WTC11 (cell line): Measurements from ENCODE around the gene OR2A12. TPM values are rescaled to one million over a fixed set of nuclear protein-coding genes. Genes with fewer than 3 reads are reported as not detected.

Experiments used
- ATAC-seq: fragments of 200-7000 bp; cut with Tn5 transposase; 2 replicates; pipeline ENCODE4 v1.10.0; 2021; ENCODE audit warnings: mild to moderate bottlenecking, moderate library complexity
- CTCF ChIA-PET: fragments of 300-600 bp; sonication (Branson Sonifier 250); formaldehyde crosslinking; loops from one replicate; lab custom pipeline; 2021; ENCODE audit warnings: antibody characterized with exemption; lab: Charles Lee
- POLR2A ChIA-PET: fragments of 350-600 bp; sonication (Branson Sonifier 250); formaldehyde crosslinking; loops from one replicate; lab custom pipeline; 2021; ENCODE audit warnings: antibody characterized with exemption; lab: Charles Lee
- DNase-seq: peaks from one replicate; pipeline ENCODE4 v3.0.0; 2021; ENCODE audit warnings: low spot score
- H3K27ac Mint-ChIP-seq: 2 replicates; pipeline ENCODE4 v1.8.0; 2021; ENCODE audit warnings: mixed read lengths
- H3K27me3 Mint-ChIP-seq: 2 replicates; pipeline ENCODE4 v1.8.0; 2021; ENCODE audit warnings: low read depth, mild to moderate bottlenecking, moderate library complexity, mixed read lengths
- H3K36me3 Mint-ChIP-seq: 2 replicates; pipeline ENCODE4 v1.8.0; 2021; ENCODE audit warnings: mixed read lengths
- H3K4me1 Mint-ChIP-seq: 2 replicates; pipeline ENCODE4 v1.8.0; 2022; ENCODE audit warnings: mixed read lengths
- H3K4me3 Mint-ChIP-seq: 2 replicates; pipeline ENCODE4 v1.8.0; 2021; ENCODE audit warnings: mild to moderate bottlenecking, moderate library complexity, mixed read lengths
- H3K9me3 Mint-ChIP-seq: 2 replicates; pipeline ENCODE4 v1.8.0; 2021; ENCODE audit warnings: mixed read lengths
- CBFB ChIP-seq: sonication (generic); formaldehyde crosslinking; IDR thresholded peaks from 2 replicates; pipeline ENCODE4 v1.8.1; 2022; ENCODE audit warnings: mild to moderate bottlenecking, low read depth, missing genetic modification reagents
- ESRRA ChIP-seq: sonication (generic); formaldehyde crosslinking; IDR thresholded peaks from 2 replicates; pipeline ENCODE4 v1.8.1; 2022; ENCODE audit warnings: mild to moderate bottlenecking, missing genetic modification reagents, borderline replicate concordance
- NR3C1 ChIP-seq: sonication (generic); formaldehyde crosslinking; conservative IDR thresholded peaks from 2 replicates; pipeline ENCODE4 v1.8.1; 2023; ENCODE audit warnings: low read depth, mild to moderate bottlenecking, missing genetic modification reagents
- RELA ChIP-seq: sonication (generic); formaldehyde crosslinking; IDR thresholded peaks from 2 replicates; pipeline ENCODE4 v1.8.1; 2022; ENCODE audit warnings: missing genetic modification reagents, mild to moderate bottlenecking, borderline replicate concordance
- TP53 ChIP-seq: sonication (generic); formaldehyde crosslinking; IDR thresholded peaks from 2 replicates; pipeline ENCODE4 v1.8.1; 2023; ENCODE audit warnings: mild to moderate bottlenecking, missing genetic modification reagents
- ZNF121 ChIP-seq: sonication (generic); formaldehyde crosslinking; IDR thresholded peaks from 2 replicates; pipeline ENCODE4 v1.8.0; 2023; ENCODE audit warnings: missing genetic modification reagents
- ZNF396 ChIP-seq: fragments of 250-450 bp; sonication (Bioruptor Pico); IDR thresholded peaks from 2 replicates; pipeline ENCODE4 v1.8.0; 2021; ENCODE audit warnings: mild to moderate bottlenecking, moderate library complexity, borderline replicate concordance
- ZNF671 ChIP-seq: fragments of 250-450 bp; sonication (Bioruptor Pico); IDR thresholded peaks from 2 replicates; pipeline ENCODE4 v1.8.0; 2021; ENCODE audit warnings: mild to moderate bottlenecking
- total RNA-seq: library from RNA; stranded (reverse); gene quantifications from 3 replicates; pipeline ENCODE4 v1.2.3, GENCODE V29; 2021
- TF ChIP-seq, protein P1 (sequence below): sonication (generic); formaldehyde crosslinking; IDR thresholded peaks from 2 replicates; pipeline ENCODE4 v1.8.0; 2022; ENCODE audit warnings: mild to moderate bottlenecking, missing genetic modification reagents
- TF ChIP-seq, protein P2 (sequence below): sonication (generic); formaldehyde crosslinking; IDR thresholded peaks from 2 replicates; pipeline ENCODE4 v1.8.0; 2023; ENCODE audit warnings: missing genetic modification reagents, mild to moderate bottlenecking, borderline replicate concordance
- TF ChIP-seq, protein P3 (sequence below): sonication (generic); formaldehyde crosslinking; IDR thresholded peaks from 2 replicates; pipeline ENCODE4 v1.8.1; 2022; ENCODE audit warnings: missing genetic modification reagents, borderline replicate concordance
- TF ChIP-seq, protein P4 (sequence below): sonication (generic); formaldehyde crosslinking; IDR thresholded peaks from 2 replicates; pipeline ENCODE4 v1.8.0; 2022; ENCODE audit warnings: missing genetic modification reagents
- TF ChIP-seq, protein P5 (sequence below): fragments of 250-450 bp; sonication (Bioruptor Pico); IDR thresholded peaks from 2 replicates; pipeline ENCODE4 v1.9.0; 2021; ENCODE audit warnings: mild to moderate bottlenecking, borderline replicate concordance

The OR2A12 gene
- total RNA-seq, 1 experiment from 2014 or later: not detected

DNA sequence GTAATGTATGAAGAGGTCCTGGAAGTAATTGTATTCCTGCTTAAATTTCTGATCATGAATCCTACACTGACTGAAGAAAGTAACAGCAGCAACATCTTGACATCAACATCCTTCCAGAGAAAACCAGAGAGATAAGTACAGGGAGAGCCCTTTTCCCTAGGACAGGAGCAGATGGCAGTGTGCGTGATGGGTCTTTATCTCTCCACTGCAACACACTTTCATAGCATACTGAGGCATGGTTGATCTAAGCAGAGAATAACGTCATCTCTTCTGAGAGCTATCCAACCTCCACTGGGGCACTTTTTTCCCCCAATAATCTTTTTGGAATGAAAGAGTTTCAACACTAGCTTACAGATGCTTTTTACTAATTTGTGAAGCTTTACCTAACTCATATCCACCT lies 16.1 kb upstream of the OR2A12 start:
- Mint-ChIP-seq H3K36me3 (no peaks in the 10 kb centered on the region), H3K27me3 (no peaks in the 10 kb centered on the region), H3K4me1 (no peaks in the 10 kb centered on the region), H3K27ac (no peak overlapping the region), H3K9me3 (peaks cover 12% of the 10 kb centered on the region), H3K4me3 (no peak overlapping the region)
- ChIA-PET POLR2A (no interaction called here), CTCF (no interaction called here)
- TF ChIP-seq, protein P1, sequence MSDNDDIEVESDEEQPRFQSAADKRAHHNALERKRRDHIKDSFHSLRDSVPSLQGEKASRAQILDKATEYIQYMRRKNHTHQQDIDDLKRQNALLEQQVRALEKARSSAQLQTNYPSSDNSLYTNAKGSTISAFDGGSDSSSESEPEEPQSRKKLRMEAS (CRISPR knock-in tag): no peak
- TF ChIP-seq, protein P2, sequence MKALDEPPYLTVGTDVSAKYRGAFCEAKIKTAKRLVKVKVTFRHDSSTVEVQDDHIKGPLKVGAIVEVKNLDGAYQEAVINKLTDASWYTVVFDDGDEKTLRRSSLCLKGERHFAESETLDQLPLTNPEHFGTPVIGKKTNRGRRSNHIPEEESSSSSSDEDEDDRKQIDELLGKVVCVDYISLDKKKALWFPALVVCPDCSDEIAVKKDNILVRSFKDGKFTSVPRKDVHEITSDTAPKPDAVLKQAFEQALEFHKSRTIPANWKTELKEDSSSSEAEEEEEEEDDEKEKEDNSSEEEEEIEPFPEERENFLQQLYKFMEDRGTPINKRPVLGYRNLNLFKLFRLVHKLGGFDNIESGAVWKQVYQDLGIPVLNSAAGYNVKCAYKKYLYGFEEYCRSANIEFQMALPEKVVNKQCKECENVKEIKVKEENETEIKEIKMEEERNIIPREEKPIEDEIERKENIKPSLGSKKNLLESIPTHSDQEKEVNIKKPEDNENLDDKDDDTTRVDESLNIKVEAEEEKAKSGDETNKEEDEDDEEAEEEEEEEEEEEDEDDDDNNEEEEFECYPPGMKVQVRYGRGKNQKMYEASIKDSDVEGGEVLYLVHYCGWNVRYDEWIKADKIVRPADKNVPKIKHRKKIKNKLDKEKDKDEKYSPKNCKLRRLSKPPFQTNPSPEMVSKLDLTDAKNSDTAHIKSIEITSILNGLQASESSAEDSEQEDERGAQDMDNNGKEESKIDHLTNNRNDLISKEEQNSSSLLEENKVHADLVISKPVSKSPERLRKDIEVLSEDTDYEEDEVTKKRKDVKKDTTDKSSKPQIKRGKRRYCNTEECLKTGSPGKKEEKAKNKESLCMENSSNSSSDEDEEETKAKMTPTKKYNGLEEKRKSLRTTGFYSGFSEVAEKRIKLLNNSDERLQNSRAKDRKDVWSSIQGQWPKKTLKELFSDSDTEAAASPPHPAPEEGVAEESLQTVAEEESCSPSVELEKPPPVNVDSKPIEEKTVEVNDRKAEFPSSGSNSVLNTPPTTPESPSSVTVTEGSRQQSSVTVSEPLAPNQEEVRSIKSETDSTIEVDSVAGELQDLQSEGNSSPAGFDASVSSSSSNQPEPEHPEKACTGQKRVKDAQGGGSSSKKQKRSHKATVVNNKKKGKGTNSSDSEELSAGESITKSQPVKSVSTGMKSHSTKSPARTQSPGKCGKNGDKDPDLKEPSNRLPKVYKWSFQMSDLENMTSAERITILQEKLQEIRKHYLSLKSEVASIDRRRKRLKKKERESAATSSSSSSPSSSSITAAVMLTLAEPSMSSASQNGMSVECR (CRISPR knock-in tag): no peak
- no peak for TF ChIP-seq RELA (CRISPR knock-in tag)
- ATAC-seq (no peak), DNase-seq (no peak)

DNA sequence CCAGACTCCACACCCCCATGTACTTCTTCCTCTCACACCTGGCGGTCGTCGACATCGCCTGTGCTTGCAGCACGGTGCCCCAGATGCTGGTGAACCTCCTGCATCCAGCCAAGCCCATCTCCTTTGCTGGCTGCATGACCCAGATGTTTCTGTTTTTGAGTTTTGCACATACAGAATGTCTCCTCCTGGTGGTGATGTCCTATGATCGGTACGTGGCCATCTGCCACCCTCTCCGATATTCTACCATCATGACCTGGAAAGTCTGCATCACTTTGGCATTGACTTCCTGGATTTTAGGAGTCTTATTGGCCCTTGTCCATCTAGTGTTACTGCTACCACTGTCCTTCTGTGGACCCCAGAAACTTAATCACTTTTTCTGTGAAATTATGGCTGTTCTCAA lies 11.7 kb upstream of the OR2A12 start:
- DNase-seq (no peak), ATAC-seq (no peak)
- no peak overlapping the region for H3K4me3 Mint-ChIP-seq
- H3K36me3 Mint-ChIP-seq: no peaks in the 10 kb centered on the region
- H3K9me3 Mint-ChIP-seq: peaks cover 11% of the 10 kb centered on the region
- no peaks in the 10 kb centered on the region for H3K27me3 Mint-ChIP-seq
- ChIA-PET CTCF (no interaction called here), POLR2A (no interaction called here)
- H3K27ac Mint-ChIP-seq: no peak overlapping the region
- TF ChIP-seq, protein P3, sequence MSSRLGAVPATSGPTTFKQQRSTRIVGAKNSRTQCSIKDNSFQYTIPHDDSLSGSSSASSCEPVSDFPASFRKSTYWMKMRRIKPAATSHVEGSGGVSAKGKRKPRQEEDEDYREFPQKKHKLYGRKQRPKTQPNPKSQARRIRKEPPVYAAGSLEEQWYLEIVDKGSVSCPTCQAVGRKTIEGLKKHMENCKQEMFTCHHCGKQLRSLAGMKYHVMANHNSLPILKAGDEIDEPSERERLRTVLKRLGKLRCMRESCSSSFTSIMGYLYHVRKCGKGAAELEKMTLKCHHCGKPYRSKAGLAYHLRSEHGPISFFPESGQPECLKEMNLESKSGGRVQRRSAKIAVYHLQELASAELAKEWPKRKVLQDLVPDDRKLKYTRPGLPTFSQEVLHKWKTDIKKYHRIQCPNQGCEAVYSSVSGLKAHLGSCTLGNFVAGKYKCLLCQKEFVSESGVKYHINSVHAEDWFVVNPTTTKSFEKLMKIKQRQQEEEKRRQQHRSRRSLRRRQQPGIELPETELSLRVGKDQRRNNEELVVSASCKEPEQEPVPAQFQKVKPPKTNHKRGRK (CRISPR knock-in tag): no peak
- no peaks in the 10 kb centered on the region for H3K4me1 Mint-ChIP-seq

DNA sequence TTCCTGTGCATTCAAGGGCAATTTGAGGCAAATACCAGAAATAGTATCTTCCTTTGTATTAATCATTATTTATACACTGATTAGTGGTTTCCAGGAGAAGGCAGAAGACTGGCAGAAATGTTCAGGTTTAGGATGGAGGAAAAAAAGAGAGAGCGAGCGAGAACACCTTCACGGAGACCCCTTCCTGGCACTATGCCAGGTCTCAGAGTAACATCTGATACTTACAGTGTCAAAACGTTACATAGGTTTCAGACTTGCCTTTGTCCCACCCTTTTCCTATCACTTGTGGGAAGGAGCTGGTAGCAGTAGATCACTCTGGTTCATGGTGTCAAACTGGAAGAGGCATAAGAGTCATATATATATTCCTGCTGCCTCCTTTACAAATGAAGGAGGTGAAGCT lies 652 bp downstream of the OR2A12 start:
- Mint-ChIP-seq H3K4me3 (no peak overlapping the region), H3K27me3 (no peaks in the 10 kb centered on the region), H3K27ac (no peak overlapping the region), H3K36me3 (no peaks in the 10 kb centered on the region), H3K9me3 (peaks cover 6% of the 10 kb centered on the region), H3K4me1 (peaks cover 7% of the 10 kb centered on the region)
- ChIA-PET POLR2A (no interaction called here), CTCF (interaction anchor here (1.0 to 1.4 kb wide), 2 partner anchors 23 to 41 kb away, joined by 4 to 5 read pairs; no protein-coding TSS in a partner anchor)
- no peak for ATAC-seq
- no peak for DNase-seq
- TF ChIP-seq ESRRA (CRISPR knock-in tag): no peak
- no peak for TF ChIP-seq TP53
- TF ChIP-seq, protein P4, sequence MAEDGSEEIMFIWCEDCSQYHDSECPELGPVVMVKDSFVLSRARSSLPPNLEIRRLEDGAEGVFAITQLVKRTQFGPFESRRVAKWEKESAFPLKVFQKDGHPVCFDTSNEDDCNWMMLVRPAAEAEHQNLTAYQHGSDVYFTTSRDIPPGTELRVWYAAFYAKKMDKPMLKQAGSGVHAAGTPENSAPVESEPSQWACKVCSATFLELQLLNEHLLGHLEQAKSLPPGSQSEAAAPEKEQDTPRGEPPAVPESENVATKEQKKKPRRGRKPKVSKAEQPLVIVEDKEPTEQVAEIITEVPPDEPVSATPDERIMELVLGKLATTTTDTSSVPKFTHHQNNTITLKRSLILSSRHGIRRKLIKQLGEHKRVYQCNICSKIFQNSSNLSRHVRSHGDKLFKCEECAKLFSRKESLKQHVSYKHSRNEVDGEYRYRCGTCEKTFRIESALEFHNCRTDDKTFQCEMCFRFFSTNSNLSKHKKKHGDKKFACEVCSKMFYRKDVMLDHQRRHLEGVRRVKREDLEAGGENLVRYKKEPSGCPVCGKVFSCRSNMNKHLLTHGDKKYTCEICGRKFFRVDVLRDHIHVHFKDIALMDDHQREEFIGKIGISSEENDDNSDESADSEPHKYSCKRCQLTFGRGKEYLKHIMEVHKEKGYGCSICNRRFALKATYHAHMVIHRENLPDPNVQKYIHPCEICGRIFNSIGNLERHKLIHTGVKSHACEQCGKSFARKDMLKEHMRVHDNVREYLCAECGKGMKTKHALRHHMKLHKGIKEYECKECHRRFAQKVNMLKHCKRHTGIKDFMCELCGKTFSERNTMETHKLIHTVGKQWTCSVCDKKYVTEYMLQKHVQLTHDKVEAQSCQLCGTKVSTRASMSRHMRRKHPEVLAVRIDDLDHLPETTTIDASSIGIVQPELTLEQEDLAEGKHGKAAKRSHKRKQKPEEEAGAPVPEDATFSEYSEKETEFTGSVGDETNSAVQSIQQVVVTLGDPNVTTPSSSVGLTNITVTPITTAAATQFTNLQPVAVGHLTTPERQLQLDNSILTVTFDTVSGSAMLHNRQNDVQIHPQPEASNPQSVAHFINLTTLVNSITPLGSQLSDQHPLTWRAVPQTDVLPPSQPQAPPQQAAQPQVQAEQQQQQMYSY (CRISPR knock-in tag): no peak
- no peak for TF ChIP-seq ZNF121 (CRISPR knock-in tag)
- TF ChIP-seq, protein P5, sequence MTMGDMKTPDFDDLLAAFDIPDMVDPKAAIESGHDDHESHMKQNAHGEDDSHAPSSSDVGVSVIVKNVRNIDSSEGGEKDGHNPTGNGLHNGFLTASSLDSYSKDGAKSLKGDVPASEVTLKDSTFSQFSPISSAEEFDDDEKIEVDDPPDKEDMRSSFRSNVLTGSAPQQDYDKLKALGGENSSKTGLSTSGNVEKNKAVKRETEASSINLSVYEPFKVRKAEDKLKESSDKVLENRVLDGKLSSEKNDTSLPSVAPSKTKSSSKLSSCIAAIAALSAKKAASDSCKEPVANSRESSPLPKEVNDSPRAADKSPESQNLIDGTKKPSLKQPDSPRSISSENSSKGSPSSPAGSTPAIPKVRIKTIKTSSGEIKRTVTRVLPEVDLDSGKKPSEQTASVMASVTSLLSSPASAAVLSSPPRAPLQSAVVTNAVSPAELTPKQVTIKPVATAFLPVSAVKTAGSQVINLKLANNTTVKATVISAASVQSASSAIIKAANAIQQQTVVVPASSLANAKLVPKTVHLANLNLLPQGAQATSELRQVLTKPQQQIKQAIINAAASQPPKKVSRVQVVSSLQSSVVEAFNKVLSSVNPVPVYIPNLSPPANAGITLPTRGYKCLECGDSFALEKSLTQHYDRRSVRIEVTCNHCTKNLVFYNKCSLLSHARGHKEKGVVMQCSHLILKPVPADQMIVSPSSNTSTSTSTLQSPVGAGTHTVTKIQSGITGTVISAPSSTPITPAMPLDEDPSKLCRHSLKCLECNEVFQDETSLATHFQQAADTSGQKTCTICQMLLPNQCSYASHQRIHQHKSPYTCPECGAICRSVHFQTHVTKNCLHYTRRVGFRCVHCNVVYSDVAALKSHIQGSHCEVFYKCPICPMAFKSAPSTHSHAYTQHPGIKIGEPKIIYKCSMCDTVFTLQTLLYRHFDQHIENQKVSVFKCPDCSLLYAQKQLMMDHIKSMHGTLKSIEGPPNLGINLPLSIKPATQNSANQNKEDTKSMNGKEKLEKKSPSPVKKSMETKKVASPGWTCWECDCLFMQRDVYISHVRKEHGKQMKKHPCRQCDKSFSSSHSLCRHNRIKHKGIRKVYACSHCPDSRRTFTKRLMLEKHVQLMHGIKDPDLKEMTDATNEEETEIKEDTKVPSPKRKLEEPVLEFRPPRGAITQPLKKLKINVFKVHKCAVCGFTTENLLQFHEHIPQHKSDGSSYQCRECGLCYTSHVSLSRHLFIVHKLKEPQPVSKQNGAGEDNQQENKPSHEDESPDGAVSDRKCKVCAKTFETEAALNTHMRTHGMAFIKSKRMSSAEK (CRISPR knock-in tag): no peak
- TF ChIP-seq NR3C1: no peak
- TF ChIP-seq, protein P3 (CRISPR knock-in tag): no peak
- TF ChIP-seq ZNF671 (CRISPR knock-in tag): no peak
- TF ChIP-seq CBFB (CRISPR knock-in tag): no peak
- TF ChIP-seq ZNF396 (CRISPR knock-in tag): no peak
